GM23248 (cell line): Measurements from ENCODE around the gene CA5B. TPM values are rescaled to one million over a fixed set of nuclear protein-coding genes. Genes with fewer than 3 reads are reported as not detected.
A peak's percentile ranks its signal among the peaks of the same experiment; 100 is the strongest.
"Not testable (repeated sequence)": the region's sequence is repeated elsewhere in the genome, so short reads cannot be mapped to it uniquely, and the experiment has no call there.

Experiments
- DNase-seq: peaks from one replicate; pipeline ENCODE4 v3.0.0-alpha.2; 2015
- H2AFZ ChIP-seq: fragments of 200-600 bp; sonication (generic); 2 replicates; pipeline ENCODE4 v1.6.1; 2016; ENCODE audit warnings: antibody characterized with exemption
- H3F3A ChIP-seq: fragments of 200-600 bp; sonication (generic); 2 replicates; pipeline ENCODE4 v1.6.1; 2016; ENCODE audit warnings: mild to moderate bottlenecking, antibody characterized with exemption, mixed run types; ENCODE audit not compliant: insufficient read depth
- H3K27ac ChIP-seq: fragments of 200-600 bp; sonication (generic); 2 replicates; pipeline ENCODE4 v1.5.1; 2016; ENCODE audit warnings: mild to moderate bottlenecking
- H3K27me3 ChIP-seq: fragments of 200-600 bp; sonication (generic); replicated peaks from 2 replicates; pipeline ENCODE4 v1.6.1; 2016; ENCODE audit warnings: mild to moderate bottlenecking; ENCODE audit not compliant: insufficient read depth
- H3K36me3 ChIP-seq: fragments of 200-600 bp; sonication (generic); 2 replicates; pipeline ENCODE4 v1.6.1; 2016; ENCODE audit warnings: low read depth, mild to moderate bottlenecking
- H3K4me1 ChIP-seq: fragments of 200-600 bp; sonication (generic); 2 replicates; pipeline ENCODE4 v1.6.1; 2016; ENCODE audit warnings: mild to moderate bottlenecking; ENCODE audit not compliant: insufficient read depth
- H3K4me2 ChIP-seq: fragments of 200-600 bp; sonication (generic); one replicate; pipeline ENCODE4 v1.6.1; 2016; ENCODE audit warnings: mild to moderate bottlenecking; ENCODE audit not compliant: unreplicated experiment
- H3K4me3 ChIP-seq: fragments of 200-600 bp; sonication (generic); 2 replicates; pipeline ENCODE4 v1.5.1; 2016; ENCODE audit warnings: mild to moderate bottlenecking
- H3K79me2 ChIP-seq: fragments of 200-600 bp; sonication (generic); 2 replicates; pipeline ENCODE4 v1.6.1; 2016; ENCODE audit warnings: mild to moderate bottlenecking; ENCODE audit not compliant: insufficient read depth
- H3K9ac ChIP-seq: fragments of 200-600 bp; sonication (generic); 2 replicates; pipeline ENCODE4 v1.6.1; 2016; ENCODE audit warnings: mild to moderate bottlenecking
- H3K9me2 ChIP-seq: fragments of 200-600 bp; sonication (generic); 2 replicates; pipeline ENCODE4 v1.6.1; 2016; ENCODE audit warnings: mixed run types, mild to moderate bottlenecking, moderate library complexity; ENCODE audit not compliant: insufficient read depth
- H3K9me3 ChIP-seq: fragments of 200-600 bp; sonication (generic); one replicate; pipeline ENCODE4 v1.6.1; 2017; ENCODE audit warnings: low read depth
- H4K20me1 ChIP-seq: fragments of 200-600 bp; sonication (generic); 2 replicates; pipeline ENCODE4 v1.6.0; 2016; ENCODE audit not compliant: insufficient read depth
- EZH2 ChIP-seq: fragments of 200-600 bp; sonication (generic); IDR thresholded peaks from 2 replicates; pipeline ENCODE4 v1.6.1; 2018; ENCODE audit warnings: antibody characterized with exemption, mild to moderate bottlenecking; ENCODE audit not compliant: insufficient read depth, poor library complexity, severe bottlenecking
- EZH2phosphoT487 ChIP-seq: fragments of 200-600 bp; sonication (generic); IDR thresholded peaks from 2 replicates; pipeline ENCODE4 v1.6.1; 2018; ENCODE audit warnings: antibody characterized with exemption, moderate library complexity, mild to moderate bottlenecking, low read depth; ENCODE audit not compliant: insufficient read depth
- WGBS, 2 experiments: methylation state at CpG; one replicate each; pipeline ENCODE4 v1.1.6; 2015 to 2017; ENCODE audit warnings: low lambda C conversion rate in 2 of 2, low coverage in 1 of 2; ENCODE audit errors: missing lambda C conversion rate in 2 of 2; 5-methylcytosine and 5-hydroxymethylcytosine counted together
- in situ Hi-C: fragments of 300-500 bp; cut with MboI; formaldehyde crosslinking; loops from 2 replicates; pipeline ENCODE4 v1.15.0; 2020
- polyA plus RNA-seq: library from polyadenylated mRNA; unstranded; fragments of >200 nt; fragmentation: Nextera tagmentation; extraction: Ambion mirVana; gene quantifications from 2 replicates; pipeline ENCODE4 v1.2.1, GENCODE V29; 2016
- total RNA-seq: library from RNA; depleted of rRNA; stranded (reverse); fragments of >200 nt; shearing (Covaris generic); gene quantifications from 2 replicates; pipeline ENCODE4 v1.2.3, GENCODE V29; 2014

The CA5B gene
- total and polyA plus RNA-seq, 2 experiments from 2014 or later, result 6.4 to 8.2 TPM

- no peak for TF ChIP-seq EZH2phosphoT487
- TF ChIP-seq EZH2, result no peak
- Histone ChIP-seq H3K9me3 (no peaks in the 10 kb centered on the region), H3K4me3 (no peak overlapping the region), H3F3A (peaks cover 5% of the 10 kb centered on the region; the same call in 1 of the 2 replicates), H3K9ac (no peak overlapping the region), H3K27me3 (no peaks in the 10 kb centered on the region), H4K20me1 (no peaks in the 10 kb centered on the region), H2AFZ (no peak overlapping the region), H3K27ac (no peak overlapping the region), H3K9me2 (no peaks in the 10 kb centered on the region), H3K36me3 (no peaks in the 10 kb centered on the region), H3K4me1 (peaks cover 3% of the 10 kb centered on the region), H3K79me2 (no peaks in the 10 kb centered on the region), H3K4me2 (no peak overlapping the region)
- WGBS, 2 experiments, result 91 to 92% methylated on average over 8 to 9 of the region's 9 CpGs
- in situ Hi-C loops, result no loop called here
- no peak for DNase-seq
These were observed 6.3 kb downstream of the CA5B start for GRCh38 chrX:15744181-15744867.

- no peaks in the 10 kb centered on the region for H3K79me2 ChIP-seq
- H2AFZ ChIP-seq, result no peak overlapping the region
- H3K36me3 ChIP-seq, result no peaks in the 10 kb centered on the region
- no peaks in the 10 kb centered on the region for H4K20me1 ChIP-seq
- peak; percentile 29 for DNase-seq
- 93 to 97% methylated on average over 4 of the region's 4 CpGs for WGBS, 2 experiments
- no peaks in the 10 kb centered on the region for H3K27me3 ChIP-seq
- in situ Hi-C loops, result no loop called here
- H3K9ac ChIP-seq, result no peak overlapping the region
- no peak overlapping the region for H3K4me2 ChIP-seq
- peaks cover 12% of the 10 kb centered on the region for H3K4me1 ChIP-seq
- TF ChIP-seq EZH2 (no peak), EZH2phosphoT487 (no peak)
- no peak overlapping the region for H3K4me3 ChIP-seq
- H3F3A ChIP-seq, result peaks cover 14% of the 10 kb centered on the region
- H3K9me2 ChIP-seq, result no peaks in the 10 kb centered on the region
- H3K9me3 ChIP-seq, result no peaks in the 10 kb centered on the region
- H3K27ac ChIP-seq, result no peak overlapping the region
These were observed 7.1 kb downstream of the CA5B start for GRCh38 chrX:15745179-15745578.

DNA sequence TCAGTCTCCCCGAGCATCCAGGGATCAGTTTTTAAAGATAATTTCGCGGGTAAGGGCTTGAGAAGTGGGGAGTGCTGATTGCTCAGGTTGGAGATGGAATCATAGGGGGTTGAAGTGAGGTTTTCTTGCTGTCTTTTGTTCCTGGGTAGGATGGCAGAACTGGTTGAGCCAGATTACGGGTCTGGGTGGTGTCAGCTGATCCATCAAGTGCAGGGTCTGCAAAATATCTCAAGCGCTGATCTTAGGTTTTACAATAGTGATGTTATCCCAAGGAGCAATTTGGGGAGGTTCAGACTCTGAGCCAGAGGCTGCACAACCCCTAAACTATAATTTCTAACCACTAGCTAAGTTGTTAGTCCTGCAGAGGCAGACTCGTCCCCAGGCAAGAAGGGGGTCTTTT is 8.6 kb downstream of the CA5B start:
- 97 to 98% methylated on average over 5 to 6 of the region's 6 CpGs for WGBS, 2 experiments
- H3K27ac ChIP-seq, H3K9me2 ChIP-seq, H2AFZ ChIP-seq, H3K27me3 ChIP-seq, H4K20me1 ChIP-seq, in situ Hi-C loops, H3K9ac ChIP-seq, H3K36me3 ChIP-seq, H3K4me3 ChIP-seq, H3K9me3 ChIP-seq, H3K4me2 ChIP-seq, H3K79me2 ChIP-seq, DNase-seq: not testable (repeated sequence)
- Histone ChIP-seq H3F3A (peaks cover 27% of the 10 kb centered on the region), H3K4me1 (peaks cover 27% of the 10 kb centered on the region)

DNA sequence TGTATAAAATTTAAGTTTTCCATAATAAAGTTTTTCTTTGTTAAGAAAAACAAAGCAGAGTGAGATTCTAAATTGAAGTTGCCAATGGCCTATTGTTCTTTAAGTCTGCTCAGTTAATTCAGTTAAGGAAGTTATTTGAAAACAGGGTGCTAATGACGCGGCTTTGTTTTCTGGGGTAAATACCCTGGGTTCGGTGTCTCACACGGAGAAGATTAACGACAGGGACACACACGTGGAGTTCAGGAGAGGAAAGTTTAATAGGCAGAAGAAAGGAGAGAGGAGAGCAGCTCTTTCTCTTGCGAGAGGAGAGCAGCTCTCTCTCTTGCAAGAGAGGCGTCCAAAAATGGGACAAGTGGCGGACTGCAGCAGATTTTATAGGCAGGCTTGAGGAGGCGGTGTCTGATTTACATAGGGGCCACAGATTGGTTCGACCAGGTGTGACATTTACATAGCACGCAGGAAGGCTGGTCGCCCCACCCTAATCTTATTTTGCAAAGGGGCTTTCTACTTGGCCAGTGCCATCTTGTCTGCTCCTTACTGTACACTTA is 9.6 kb downstream of the CA5B start:
- 87 to 89% methylated on average over 13 of the region's 13 CpGs for WGBS, 2 experiments
- Histone ChIP-seq H3K4me2 (no peak overlapping the region), H3K9me2 (no peaks in the 10 kb centered on the region), H3K4me1 (peaks cover 31% of the 10 kb centered on the region), H3K79me2 (no peaks in the 10 kb centered on the region), H3K9me3 (no peaks in the 10 kb centered on the region), H2AFZ (no peak overlapping the region), H3K36me3 (no peaks in the 10 kb centered on the region), H3K9ac (no peak overlapping the region), H4K20me1 (no peaks in the 10 kb centered on the region), H3K27me3 (no peaks in the 10 kb centered on the region), H3F3A (peaks cover 32% of the 10 kb centered on the region), H3K4me3 (no peak overlapping the region), H3K27ac (no peak overlapping the region)
- in situ Hi-C loops, result no loop called here
- TF ChIP-seq EZH2 (no peak), EZH2phosphoT487 (no peak)
- no peak for DNase-seq
